SK-N-SH (cell line): ENCODE results near the gene CSTF3.

Source experiments
- CHD2 ChIP-seq: fragments of 150-350 bp; IDR thresholded peaks from 2 replicates; pipeline ENCODE4 v1.6.1; 2018; ENCODE audit warnings: low read length; ENCODE audit not compliant: partially characterized antibody
- EP300 ChIP-seq, 2 experiments: IDR thresholded peaks; 2 replicates each; pipeline versions ENCODE4 v1.4.0 to v1.6.1; 2012; ENCODE audit warnings: borderline replicate concordance in 1 of 2, low read depth in 1 of 2, low read length in 1 of 2
- GABPA ChIP-seq: IDR thresholded peaks from 2 replicates; pipeline ENCODE4 v1.4.0; 2012; ENCODE audit warnings: low read depth, mild to moderate bottlenecking
- NFIC ChIP-seq: IDR thresholded peaks from 2 replicates; pipeline ENCODE4 v1.4.0; 2012; ENCODE audit warnings: borderline replicate concordance
- RAD21 ChIP-seq: IDR thresholded peaks from 2 replicates; pipeline ENCODE4 v1.6.1; 2012; ENCODE audit warnings: mild to moderate bottlenecking, low read length
- TCF12 ChIP-seq: IDR thresholded peaks from 2 replicates; pipeline ENCODE4 v1.4.0; 2012
- TF ChIP-seq, protein P1 (sequence below): fragments of 200-600 bp; sonication (generic); IDR thresholded peaks from 2 replicates; pipeline ENCODE4 v1.6.1; 2017; ENCODE audit warnings: antibody characterized with exemption, mild to moderate bottlenecking, moderate library complexity
- TF ChIP-seq, protein P2 (sequence below): fragments of 150-350 bp; IDR thresholded peaks from 2 replicates; pipeline ENCODE4 v1.6.1; 2017; ENCODE audit warnings: antibody characterized with exemption, low read length, low read depth, borderline replicate concordance
- TF ChIP-seq, protein P3 (sequence below): IDR thresholded peaks from 2 replicates; pipeline ENCODE4 v1.4.0; 2012; ENCODE audit warnings: low read depth

DNA sequence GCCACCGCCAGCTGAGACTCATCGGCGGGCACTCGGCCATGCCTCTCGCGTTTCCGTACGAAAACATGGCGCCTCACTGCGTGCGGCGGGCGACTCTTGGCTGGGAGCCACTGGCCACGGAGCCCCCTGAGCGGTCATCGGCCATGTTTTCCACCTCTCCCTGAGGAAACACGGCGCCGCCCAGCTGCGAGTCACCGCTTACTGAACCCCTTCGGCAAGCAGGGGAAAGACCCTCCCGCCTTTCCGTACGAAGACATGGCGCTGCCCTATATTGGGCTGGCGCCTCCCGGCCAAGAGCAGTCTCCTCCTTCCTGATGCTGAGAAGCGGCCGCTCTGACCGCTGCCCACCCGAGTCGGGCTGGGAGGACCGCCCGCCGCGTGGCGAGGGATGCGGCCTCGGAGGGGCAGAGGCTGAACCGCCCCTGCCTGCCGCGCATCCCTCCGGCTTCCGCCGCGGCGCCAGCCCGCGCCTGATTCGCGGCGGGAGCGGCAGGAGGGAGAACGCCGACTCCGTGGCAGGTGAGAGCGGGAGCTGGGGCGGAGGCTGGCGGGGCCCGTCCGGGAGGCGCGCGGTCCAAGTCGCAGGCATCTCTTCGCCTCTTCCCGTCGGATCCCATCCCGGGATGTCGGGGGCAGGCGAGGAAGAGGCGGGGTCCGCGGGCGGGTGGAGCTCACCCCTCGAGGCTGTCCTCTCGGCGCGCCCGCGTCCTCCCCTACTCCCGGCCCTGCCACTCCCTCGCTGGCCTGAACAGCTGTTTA is 121.8 kb downstream of the CSTF3 start, which contains the start of gene TCP11L1:
- TF ChIP-seq TCF12 (no peak; the same call in 1 of the 2 replicates), RAD21 (no peak), NFIC (peak; percentile 90), CHD2 (peak; percentile 56), GABPA (no peak; the same call in 1 of the 2 replicates), EP300 (IDR thresholded peaks at IDR 0.05; ENCODE audit: borderline replicate concordance in 1 of 2, low read depth in 1 of 2, low read length in 1 of 2) (0 out of 4 replicates have a peak, but pooled peaks of 1 of the 2 experiments have one; percentile 15)
- TF ChIP-seq, protein P1, sequence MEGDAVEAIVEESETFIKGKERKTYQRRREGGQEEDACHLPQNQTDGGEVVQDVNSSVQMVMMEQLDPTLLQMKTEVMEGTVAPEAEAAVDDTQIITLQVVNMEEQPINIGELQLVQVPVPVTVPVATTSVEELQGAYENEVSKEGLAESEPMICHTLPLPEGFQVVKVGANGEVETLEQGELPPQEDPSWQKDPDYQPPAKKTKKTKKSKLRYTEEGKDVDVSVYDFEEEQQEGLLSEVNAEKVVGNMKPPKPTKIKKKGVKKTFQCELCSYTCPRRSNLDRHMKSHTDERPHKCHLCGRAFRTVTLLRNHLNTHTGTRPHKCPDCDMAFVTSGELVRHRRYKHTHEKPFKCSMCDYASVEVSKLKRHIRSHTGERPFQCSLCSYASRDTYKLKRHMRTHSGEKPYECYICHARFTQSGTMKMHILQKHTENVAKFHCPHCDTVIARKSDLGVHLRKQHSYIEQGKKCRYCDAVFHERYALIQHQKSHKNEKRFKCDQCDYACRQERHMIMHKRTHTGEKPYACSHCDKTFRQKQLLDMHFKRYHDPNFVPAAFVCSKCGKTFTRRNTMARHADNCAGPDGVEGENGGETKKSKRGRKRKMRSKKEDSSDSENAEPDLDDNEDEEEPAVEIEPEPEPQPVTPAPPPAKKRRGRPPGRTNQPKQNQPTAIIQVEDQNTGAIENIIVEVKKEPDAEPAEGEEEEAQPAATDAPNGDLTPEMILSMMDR, result no peak
- TF ChIP-seq, protein P2, sequence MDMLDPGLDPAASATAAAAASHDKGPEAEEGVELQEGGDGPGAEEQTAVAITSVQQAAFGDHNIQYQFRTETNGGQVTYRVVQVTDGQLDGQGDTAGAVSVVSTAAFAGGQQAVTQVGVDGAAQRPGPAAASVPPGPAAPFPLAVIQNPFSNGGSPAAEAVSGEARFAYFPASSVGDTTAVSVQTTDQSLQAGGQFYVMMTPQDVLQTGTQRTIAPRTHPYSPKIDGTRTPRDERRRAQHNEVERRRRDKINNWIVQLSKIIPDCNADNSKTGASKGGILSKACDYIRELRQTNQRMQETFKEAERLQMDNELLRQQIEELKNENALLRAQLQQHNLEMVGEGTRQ, result no peak
- TF ChIP-seq, protein P3, sequence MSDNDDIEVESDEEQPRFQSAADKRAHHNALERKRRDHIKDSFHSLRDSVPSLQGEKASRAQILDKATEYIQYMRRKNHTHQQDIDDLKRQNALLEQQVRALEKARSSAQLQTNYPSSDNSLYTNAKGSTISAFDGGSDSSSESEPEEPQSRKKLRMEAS, result peak; percentile 70
